Left renal cortex interstitium (tissue), 4 donors: Measurements from ENCODE around the gene PRICKLE4. TPM values are rescaled to one million over a fixed set of nuclear protein-coding genes. Genes with fewer than 3 reads are reported as not detected.

Experiments
- DNase-seq, 4 donors: peaks; one replicate each; pipeline ENCODE4 v3.0.0-alpha.2; 2013; ENCODE audit warnings: low read depth in 4 of 4, low spot score in 2 of 4, missing footprints in 1 of 4
- polyA plus RNA-seq, 4 donors: library from polyadenylated mRNA; unstranded; fragments of 120-200 nt; gene quantifications; one replicate each; pipeline ENCODE4 v1.2.1, GENCODE V29; 2013; ENCODE audit not compliant: insufficient read length in 4 of 4

PRICKLE4 gene
- polyA plus RNA-seq, 4 donors, result 1.9 to 6.7 (median 4.9) TPM

DNA sequence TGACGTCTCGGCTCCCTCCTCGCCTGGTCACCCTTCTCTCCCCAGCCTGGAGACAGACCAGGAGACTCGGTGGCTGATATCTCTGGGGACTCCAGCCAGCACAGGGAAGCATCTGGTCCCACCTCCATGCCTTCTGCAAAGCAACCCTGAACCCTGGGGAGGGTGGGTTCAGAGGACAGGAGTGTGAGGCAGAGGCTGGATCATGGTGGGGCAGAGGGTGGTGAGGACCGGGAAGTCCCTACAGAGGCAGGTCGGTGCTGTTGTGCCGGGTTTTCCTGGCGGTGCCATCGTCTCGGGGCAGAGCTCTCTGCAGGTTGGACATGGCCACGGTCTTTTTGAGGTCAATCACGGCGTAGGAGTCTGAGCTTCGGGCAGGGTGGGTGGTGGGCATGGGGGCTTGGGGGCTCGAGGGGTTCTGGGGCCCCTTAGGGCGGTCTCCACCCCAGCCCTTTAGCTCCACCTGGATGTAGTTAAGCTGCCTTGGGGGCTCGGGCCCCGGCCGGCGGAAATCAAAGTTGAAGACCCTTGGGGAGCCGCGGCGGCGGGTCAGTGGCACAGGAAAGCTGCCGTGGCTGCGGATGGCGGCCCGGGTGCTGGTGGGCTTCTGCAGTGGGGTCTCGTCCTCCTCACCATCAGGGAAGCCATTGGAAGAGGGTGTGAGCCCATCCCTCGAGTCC, 10.1 kb upstream of the PRICKLE4 start:
- no peak for DNase-seq

DNA sequence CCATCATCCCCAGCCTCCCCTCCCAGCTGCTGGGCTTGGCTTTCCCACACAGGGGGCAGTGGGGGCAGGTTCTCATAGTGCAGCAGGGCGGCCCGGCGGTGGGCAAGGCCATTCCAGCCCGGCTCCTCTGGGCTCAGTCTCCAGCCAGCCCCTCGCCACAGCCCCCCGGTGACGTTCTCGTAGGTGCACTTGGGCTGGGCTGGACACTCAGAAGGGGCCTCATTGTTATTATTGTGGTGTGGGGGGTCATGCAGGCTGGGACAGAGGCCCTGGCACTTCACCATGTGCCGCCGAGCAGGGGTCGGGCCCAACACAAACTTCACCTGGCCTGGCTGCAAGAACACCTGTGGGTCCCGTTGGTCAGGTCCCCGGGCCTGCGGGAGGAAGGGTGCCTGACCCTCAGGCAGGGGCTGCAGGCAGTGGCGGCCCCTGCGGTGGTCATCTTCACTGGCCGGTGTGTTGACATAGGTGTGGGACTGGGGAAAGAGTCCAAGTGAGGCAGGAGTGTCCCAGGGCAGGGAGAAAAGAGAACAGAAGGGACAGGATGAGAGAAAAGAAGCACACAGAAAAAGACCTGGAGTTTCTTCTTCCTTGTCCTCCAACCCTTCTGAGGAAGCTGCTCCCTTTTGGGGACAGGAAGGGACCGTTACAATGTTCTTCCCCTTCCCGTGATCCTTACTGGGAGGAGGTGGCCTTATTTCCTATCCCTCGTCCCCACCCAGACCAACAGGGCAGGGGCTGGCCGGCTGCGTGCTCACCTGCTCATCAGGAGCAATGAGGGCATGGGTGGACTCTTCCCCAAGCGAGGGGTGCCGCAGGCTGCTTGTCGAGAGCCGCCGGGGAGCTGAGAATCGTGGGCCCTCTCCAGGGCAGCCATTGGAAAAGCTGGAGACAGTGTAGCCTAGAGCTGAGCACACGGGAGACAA, 9.3 kb upstream of the PRICKLE4 start:
- no peak for DNase-seq

DNA sequence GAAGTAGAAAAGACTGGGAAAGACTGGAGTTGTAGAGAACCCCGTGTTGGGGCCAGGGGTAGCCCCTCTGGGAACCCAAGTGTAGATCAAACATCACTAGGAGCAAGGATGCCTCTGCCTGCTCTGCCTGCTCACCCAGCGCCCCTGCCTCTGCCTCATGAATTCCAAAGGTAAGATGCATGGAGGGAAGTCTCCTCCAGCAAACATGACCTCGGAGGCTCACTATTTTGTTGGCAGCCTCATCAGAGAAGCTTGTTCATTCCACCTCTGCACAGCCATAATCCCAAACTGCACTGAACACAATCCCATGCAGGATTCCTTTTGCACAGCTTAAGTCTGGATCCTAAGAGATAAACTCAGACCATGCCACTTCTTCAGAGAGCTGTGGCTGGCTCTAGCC, 5.7 kb upstream of the PRICKLE4 start:
- no peak for DNase-seq

DNA sequence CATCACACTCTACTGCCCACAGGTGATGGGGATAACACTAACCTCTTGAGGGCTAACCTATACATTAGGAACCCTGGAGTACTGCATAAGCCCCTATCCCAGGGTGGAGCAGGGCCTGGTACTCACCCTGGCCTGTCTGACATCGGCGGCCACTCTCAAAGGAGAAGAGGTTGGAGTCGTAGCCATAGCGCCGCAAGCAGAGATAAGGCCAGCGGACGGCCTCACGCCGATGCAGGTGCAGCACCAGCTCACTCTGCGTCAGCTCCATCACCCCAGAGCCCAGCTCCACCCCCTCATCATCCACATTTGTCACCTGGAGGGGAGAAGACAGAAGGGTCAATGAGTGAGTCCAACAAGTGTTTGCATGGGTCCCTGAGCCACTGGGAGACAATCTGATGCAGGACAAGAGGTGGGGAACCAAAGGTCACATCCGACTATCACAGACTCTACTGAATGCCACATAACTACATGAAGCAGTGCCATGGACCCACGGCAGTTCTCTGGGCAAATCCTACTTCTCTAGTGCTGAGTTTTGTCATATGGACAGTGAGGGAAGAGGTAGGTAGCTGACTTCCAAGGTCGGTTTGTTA, 5.2 kb upstream of the PRICKLE4 start:
- no peak for DNase-seq

DNA sequence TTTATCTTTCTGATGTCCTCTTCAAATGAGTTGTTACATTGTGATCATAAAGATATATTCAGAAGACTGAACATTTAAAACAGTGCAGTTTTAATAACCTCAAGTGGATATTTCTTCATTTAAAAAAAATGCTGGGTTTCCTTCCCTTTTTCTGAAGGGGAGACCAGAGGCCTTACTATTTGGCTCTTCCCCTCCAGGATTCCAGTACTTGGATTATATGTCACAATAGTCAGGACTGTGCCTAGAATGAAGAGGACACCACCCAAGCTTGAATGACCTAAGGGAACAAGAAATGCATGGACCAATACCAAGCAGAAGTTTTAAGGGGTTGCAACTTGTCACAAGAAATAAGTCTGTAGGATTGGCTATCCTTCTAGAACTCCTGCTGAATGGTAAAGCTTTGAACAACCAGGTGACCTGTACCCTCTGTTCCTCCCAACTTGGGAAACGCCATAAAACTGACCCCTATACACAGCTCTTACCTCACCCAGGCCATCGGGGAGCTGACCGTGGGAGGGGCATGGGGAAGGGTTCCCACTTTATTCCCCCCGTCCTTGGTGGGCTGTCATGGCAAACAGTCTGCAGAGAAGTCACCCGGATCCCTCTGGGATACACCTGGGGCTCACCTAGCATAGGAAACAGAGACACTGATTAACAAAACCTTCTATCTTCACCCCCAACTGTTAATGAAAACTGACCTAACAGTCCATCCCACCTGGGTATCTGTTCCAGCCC, 2.9 kb upstream of the PRICKLE4 start:
- DNase-seq, result no peak

DNA sequence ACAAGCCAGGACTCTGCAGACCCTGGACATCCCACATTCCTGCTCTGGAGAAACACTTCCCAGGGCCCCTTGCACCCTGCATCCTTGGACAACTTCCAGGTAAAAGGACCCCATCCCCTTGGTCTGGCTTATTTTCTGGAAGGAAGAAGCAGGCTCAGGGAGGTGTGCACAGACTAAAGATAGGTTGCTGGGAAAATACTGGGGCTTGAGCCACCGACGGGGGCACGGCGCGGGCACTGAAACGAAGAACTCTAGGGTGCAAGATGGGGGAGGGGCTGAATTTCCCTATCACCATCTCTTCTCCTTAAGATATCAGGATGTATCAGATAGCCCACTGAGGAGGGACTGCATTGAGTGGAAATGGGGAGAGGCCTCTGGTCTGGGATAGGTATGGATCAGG, 1.7 kb upstream of the PRICKLE4 start:
- no peak for DNase-seq

DNA sequence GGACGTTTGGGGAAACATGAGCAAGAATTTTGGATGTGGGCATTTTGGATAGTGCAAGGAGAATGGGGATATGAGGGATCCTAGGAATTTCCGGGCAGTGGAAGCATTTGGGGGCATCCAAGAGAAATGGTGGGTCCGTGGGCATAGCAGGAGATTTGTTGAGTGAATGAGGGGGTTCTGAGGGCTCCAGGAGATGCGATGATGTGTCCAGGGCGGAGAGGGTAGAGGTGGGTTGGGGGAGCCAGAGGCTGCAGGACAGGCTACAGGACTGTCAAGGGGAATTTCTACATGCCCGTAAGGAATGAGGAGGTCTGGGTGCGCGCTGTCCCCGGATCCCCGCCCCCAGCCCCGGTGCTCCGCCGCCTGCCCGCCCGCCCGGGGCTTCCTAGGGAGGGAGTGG, 1.2 kb upstream of the PRICKLE4 start:
- no peak for DNase-seq

DNA sequence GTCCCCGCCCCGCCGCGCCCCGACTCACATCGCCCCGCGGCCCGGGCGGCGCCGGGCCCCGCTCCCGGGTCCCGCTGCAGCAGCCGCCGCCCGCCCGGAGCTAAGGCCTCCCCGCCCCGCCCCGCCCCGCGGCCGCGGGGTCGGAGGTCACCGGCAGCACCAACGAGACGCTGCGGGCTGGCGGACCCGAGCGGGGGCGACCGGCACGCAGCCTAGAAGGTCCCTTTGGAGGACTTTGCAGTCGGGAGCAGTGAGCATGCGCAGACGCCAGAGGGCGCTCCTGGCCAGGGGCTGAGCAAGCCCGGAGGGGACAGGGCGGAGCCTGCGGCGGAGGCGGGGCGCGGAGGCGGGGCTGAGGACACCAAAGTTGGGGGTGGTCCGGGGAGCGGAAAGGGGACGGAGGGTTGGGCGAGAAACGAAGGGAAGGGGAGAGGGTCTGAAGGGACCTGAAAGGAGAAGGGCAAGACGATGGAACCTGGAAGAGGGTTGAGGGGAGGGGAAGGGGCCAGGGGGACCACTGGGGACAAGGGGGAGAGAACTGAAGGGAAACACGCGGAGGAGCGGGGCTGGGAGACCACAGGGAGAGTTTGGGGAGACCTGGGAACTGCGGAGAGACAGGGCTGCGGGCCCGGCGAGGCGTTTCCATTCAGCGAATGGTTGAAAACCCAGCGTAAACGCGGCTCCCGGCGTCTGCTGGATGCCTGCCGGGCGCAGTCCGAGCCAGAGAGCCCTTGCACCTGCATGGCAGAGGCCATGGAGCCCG, 613 bp upstream of the PRICKLE4 start, which contains the start of gene FRS3:
FRS3 (minus strand) TSS at position 113 of the 763 bp plus-strand sequence. CDS start 2,913 bp downstream, outside the sequence.
- peak; percentile 82 to 94 (median 90) for DNase-seq

DNA sequence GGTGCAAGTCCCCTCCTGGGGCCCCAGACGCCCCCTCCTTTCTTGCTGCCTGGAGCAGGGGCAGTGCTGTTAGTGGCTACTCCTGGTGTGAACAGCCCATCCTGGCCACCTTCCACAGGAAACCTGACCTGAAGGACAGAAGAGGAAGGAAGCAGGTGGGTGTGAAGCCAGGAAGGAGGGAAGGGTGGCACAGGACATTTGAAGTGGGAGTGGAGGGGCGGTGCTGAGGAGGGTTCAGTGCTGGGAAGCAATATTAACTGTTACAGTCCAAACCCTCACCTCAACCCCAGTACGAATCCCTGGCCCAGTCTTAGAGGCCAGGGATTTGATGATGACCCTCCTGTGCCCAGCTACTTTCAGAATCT, 766 bp downstream of the PRICKLE4 start:
- no peak for DNase-seq

DNA sequence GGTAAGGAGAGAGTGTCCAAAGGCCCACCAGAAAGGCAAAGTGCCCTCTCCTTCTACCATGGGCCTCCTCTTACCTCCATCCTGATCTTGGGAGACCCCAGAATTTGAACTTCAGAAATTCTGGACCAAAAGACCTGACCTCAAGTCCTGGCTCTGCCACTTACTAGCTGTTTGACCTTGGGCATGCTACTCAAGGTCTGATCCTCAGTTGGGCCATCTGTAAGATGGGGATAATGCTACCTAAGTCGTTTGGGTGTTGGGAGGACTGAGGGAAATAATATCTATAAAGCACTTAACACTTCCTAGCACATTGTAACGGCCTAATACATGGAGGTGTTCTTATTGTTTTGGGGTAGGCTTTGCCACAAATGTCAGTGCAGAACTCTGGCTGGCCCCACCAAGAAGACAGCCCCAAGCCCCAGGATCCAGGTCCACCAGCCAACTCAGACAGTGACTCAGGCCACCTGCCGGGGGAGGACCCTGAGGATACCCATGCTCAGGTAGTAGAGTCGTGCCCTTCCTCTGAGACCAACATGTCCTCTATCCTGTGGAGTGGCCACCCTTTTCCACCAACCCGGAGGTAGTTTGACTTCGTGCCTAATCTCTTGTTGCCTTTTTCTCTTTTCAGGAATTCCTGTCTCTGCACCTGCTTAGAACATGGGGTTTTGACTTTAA, 2.7 kb downstream of the PRICKLE4 start:
- no peak for DNase-seq

DNA sequence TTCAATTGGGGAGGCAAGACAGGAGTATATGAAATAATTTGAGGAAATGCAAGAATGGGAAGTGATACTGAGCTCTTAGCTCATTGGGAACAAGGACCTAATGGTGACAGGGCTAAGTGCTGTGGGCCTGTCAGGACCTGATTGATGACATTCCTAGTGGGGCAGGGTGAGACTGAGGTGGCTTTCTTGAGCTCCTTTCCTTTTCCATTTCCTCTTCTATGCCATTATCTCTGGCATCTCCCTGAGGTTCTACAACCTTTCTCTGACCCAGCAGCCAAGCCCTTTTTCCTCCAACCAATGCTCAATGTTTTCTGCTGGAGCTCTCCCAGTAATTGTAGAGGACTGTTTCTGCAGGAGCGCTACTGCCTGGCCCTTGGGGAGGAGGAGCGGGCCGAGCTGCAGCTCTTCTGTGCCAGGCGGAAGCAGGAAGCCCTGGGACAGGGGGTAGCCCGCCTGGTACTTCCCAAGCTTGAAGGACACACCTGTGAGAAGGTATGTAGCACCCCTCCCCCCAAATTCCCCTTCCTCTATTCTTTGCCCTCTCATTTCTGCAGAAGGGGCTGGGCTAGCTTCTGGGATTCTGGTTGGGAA, 4.1 kb downstream of the PRICKLE4 start:
- DNase-seq, result no peak

DNA sequence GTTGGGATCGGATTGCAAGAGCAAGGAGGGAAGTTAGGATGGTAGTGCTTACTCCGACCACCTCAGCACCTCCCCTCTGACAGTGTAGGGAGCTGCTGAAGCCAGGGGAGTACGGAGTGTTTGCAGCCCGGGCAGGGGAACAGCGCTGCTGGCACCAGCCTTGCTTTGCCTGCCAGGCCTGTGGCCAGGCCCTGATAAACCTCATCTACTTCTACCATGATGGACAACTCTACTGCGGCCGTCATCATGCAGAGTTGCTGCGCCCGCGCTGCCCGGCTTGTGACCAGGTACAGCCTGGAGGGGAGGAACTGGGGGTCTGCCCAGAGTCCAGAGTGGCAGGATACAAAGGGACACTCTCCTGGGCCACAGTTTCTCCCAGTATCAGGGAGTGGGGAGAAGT, 4.7 kb downstream of the PRICKLE4 start:
- no peak for DNase-seq

DNA sequence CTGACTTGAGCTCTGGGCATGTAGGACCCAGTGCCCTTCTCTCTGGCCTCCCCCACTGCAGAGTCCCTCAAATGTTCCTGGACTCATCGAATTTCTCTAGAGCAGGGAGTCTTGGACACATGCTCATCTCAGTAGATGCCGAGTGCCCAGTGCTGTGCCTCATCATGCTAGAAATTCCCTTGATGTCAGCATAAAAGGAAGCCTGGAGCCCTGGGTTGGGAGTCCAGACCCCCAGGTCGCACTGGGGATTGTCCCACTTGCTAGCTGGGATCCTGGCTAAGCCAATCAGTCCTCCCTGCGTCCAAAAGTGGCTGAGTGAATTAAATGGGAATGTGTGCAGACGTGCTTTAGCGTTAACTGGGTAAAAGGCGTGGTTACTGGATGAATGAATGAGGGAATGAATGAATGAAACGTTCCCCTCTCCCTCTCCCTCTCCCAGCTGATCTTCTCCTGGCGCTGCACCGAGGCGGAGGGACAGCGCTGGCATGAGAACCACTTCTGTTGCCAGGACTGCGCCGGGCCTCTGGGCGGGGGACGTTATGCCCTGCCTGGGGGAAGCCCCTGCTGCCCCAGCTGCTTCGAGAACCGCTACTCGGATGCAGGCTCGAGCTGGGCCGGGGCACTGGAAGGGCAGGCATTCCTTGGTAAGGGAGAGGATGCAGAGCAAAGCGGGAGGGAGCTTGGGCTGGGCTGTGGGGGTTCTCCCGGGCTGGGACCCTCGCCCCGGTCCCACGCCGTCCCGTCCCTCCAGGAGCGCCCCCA, 5.3 kb downstream of the PRICKLE4 start:
- DNase-seq, result no peak

DNA sequence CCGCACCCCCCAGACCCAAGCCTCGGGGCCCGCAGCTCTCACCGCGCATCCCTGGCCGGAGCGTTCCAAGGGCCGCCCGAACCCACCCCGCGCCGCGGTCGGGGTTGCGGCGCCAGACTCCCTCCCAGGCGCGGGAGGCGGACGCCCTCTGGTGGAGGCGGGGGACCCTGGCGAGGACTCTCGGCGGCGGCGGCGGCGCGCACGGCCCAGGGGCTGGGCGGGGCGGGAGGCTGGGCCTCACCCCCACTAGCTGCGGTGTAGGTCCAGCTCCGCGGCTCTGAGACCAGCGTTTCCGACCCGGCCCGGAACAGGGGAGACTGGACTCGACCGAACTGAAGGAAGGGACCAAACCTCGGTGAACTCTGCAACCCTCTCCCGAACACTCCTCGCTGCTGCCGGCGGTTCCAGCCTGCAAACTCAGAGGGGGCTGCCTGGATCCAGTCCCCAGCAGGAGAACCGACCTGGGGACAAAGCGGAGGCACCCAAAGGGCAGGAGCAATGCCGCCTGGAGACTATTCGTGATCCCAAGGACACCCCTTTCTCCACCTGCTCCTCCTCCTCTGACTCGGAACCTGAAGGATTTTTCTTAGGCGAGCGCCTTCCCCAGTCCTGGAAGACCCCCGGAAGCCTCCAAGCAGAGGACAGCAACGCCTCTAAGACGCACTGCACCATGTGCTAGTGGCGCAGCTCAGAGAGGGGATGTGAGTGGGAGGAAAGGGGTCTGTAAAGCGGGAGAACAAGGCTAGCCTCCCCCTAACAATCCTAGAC, 6.1 kb downstream of the PRICKLE4 start:
- DNase-seq, result peak in 2 of 4 donors; percentile 68 to 79

DNA sequence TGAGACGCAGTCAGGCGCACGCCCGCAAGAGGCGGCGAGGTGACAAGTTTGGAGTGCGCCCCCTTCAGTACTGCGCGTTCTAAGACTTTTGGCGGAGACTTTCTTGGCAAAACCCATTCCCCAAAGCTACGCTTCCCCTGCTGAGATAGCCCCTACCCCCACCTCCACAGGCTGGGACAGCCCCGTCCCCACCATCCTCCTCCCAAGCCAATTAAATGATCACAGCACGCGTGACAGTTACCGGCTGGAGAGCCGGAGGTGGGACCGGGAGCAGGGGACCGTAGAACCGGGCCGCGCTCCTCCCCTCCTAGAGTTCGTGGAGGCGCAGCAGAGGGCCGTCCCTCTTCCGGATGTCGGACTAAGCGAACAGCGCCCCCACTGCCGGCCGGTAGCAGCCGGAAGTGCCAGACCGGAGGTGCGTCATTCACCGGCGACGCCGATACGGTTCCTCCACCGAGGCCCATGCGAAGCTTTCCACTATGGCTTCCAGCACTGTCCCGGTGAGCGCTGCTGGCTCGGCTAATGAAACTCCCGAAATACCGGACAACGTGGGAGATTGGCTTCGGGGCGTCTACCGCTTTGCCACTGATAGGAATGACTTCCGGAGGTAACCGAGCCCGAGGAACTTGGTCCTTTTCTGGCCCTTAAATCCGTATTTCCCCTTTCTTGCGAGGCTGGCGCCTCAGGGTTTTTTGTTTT, 6.8 kb downstream of the PRICKLE4 start, which contains the start of gene TOMM6:
TOMM6 (plus strand) TSS at position 476 of the 699 bp plus-strand sequence; CDS start at position 480, 4 bp downstream.
- DNase-seq, result peak; percentile 88 to 93 (median 90)

DNA sequence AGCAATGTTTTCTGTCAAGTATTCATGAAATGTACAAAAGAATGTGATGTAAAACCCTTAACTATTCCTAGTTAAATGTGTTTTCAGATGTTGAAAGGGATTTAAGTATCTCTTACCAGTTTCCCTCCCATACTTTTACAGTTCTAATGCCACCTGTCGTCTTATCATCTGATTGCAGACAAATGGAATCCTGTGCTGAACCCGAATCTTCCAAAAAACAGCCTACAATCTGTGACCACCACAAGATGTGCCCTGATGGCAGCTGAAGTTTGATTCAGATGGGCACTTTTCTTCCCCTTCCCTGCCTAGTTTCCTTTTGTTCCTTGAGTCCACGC, 8.8 kb downstream of the PRICKLE4 start:
- no peak for DNase-seq

DNA sequence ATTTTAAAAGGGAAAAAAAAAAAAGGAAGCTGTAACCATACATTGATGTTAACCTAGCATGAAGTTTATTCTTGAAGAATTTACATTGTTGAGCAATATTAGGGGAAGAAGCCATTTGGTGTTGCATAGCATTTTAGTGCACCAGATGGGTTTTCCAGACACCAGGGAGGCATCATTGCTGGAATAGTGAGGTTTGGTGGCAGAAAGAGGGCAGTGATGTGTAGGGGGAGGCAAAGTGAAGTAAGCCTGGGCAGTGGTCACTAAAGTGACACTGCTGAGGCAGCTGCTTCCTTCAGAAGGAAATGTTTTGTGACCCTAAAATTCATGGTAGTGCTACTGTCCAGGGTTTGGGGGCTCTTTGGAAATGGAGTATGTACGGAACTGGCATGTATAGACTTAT, 9.5 kb downstream of the PRICKLE4 start:
- no peak for DNase-seq
